Activated CD8-positive, alpha-beta memory T cell treated with anti-CD3 and anti-CD28 coated beads for 36 hours (primary cell): ENCODE results near the gene UBD. TPM values are rescaled to one million over a fixed set of nuclear protein-coding genes. Genes with fewer than 3 reads are reported as not detected.

Source experiments
- CTCF ChIA-PET: fragments of 350-600 bp; sonication (Branson Sonifier 250); formaldehyde crosslinking; loops from one replicate; lab custom pipeline; 2021; ENCODE audit warnings: antibody characterized with exemption; lab: Charles Lee
- POLR2A ChIA-PET: fragments of 350-600 bp; sonication (Branson Sonifier 250); formaldehyde crosslinking; loops from one replicate; lab custom pipeline; 2021; ENCODE audit warnings: antibody characterized with exemption; lab: Charles Lee
- total RNA-seq, 2 experiments: library from RNA; stranded (reverse); gene quantifications; one replicate each; pipeline ENCODE4 v1.2.3, GENCODE V29; 2021

The UBD gene
- total RNA-seq, 2 experiments from 2014 or later, result 0.84 to 1.8 TPM

- CTCF ChIA-PET, result interaction anchor here (1.3 kb wide), 1 partner anchor 24 kb away, joined by 3 read pairs; no protein-coding TSS in a partner anchor
- POLR2A ChIA-PET, result no interaction called here
Observed at GRCh38 chr6:29564875-29565274, 5.3 kb upstream of the UBD start.

GRCh38 chr6:29563435-29563965 lies 4.0 kb upstream of the UBD start:
- POLR2A ChIA-PET, result no interaction called here

GRCh38 chr6:29561606-29562181 lies 2.2 kb upstream of the UBD start:
- POLR2A ChIA-PET, result no interaction called here
- CTCF ChIA-PET, result no interaction called here

More at GRCh38 chr6:29563435-29563965, 4.0 kb upstream of the UBD start:
- CTCF ChIA-PET, result no interaction called here

GRCh38 chr6:29561091-29561490 lies 1.6 kb upstream of the UBD start:
- CTCF ChIA-PET, result no interaction called here
- POLR2A ChIA-PET, result no interaction called here

- CTCF ChIA-PET, result no interaction called here
Observed at GRCh38 chr6:29558439-29559079, 973 bp downstream of the UBD start.

GRCh38 chr6:29557320-29557719 lies 2.2 kb downstream of the UBD start:
- ChIA-PET POLR2A (no interaction called here), CTCF (no interaction called here)

More at GRCh38 chr6:29558439-29559079, 973 bp downstream of the UBD start:
- POLR2A ChIA-PET, result interaction anchor here (0.6 kb wide), 1 partner anchor 1279 kb away, joined by 3 read pairs; no protein-coding TSS in a partner anchor

- ChIA-PET CTCF (no interaction called here), POLR2A (no interaction called here)
Observed at GRCh38 chr6:29554764-29555163, 4.8 kb downstream of the UBD start.

- POLR2A ChIA-PET, result no interaction called here
- CTCF ChIA-PET, result no interaction called here
Observed at GRCh38 chr6:29553268-29554057, 6.1 kb downstream of the UBD start.

- CTCF ChIA-PET, result no interaction called here
- POLR2A ChIA-PET, result no interaction called here
Observed at GRCh38 chr6:29552512-29553051, 7.0 kb downstream of the UBD start.

GRCh38 chr6:29547573-29547972 lies 12.0 kb downstream of the UBD start:
- ChIA-PET CTCF (no interaction called here), POLR2A (no interaction called here)

- CTCF ChIA-PET, result no interaction called here
- POLR2A ChIA-PET, result no interaction called here
Observed at GRCh38 chr6:29537714-29538403, 21.7 kb downstream of the UBD start.

GRCh38 chr6:29532320-29532951 lies 27.1 kb downstream of the UBD start:
- CTCF ChIA-PET, result no interaction called here
- POLR2A ChIA-PET, result interaction anchor here (0.5 kb wide), 1 partner anchor 1161 kb away, joined by 3 read pairs; no protein-coding TSS in a partner anchor

- CTCF ChIA-PET, result no interaction called here
- POLR2A ChIA-PET, result interaction anchor here (0.5 kb wide), 1 partner anchor 1160 kb away, joined by 3 read pairs; no protein-coding TSS in a partner anchor
Observed at GRCh38 chr6:29531668-29532067, 27.9 kb downstream of the UBD start.

GRCh38 chr6:29530671-29531310 lies 28.7 kb downstream of the UBD start:
- ChIA-PET CTCF (no interaction called here), POLR2A (no interaction called here)

GRCh38 chr6:29529956-29530355 lies 29.6 kb downstream of the UBD start:
- ChIA-PET POLR2A (no interaction called here), CTCF (no interaction called here)

- ChIA-PET POLR2A (no interaction called here), CTCF (no interaction called here)
Observed at GRCh38 chr6:29528988-29529560, 30.5 kb downstream of the UBD start.

GRCh38 chr6:29528300-29528931 lies 31.1 kb downstream of the UBD start:
- ChIA-PET CTCF (no interaction called here), POLR2A (no interaction called here)

- CTCF ChIA-PET, result no interaction called here
- POLR2A ChIA-PET, result no interaction called here
Observed at GRCh38 chr6:29527564-29527963, 32.0 kb downstream of the UBD start.
